Neural crest cell (in vitro differentiated cells): ENCODE results near the gene TRAPPC2. TPM values are rescaled to one million over a fixed set of nuclear protein-coding genes. Genes with fewer than 3 reads are reported as not detected.
A peak's percentile ranks its signal among the peaks of the same experiment; 100 is the strongest.

Experiments used
- DNase-seq: peaks from one replicate; pipeline ENCODE4 v3.0.0; 2021; ENCODE audit warnings: low read depth, mixed read lengths, low spot score
- H3K27ac Mint-ChIP-seq: one replicate; pipeline ENCODE4 v1.8.0; 2021; ENCODE audit warnings: mild to moderate bottlenecking, mixed read lengths; ENCODE audit not compliant: unreplicated experiment
- H3K27me3 Mint-ChIP-seq: 2 replicates; pipeline ENCODE4 v1.8.0; 2021; ENCODE audit warnings: low read depth, mild to moderate bottlenecking, mixed read lengths
- H3K36me3 Mint-ChIP-seq: 2 replicates; pipeline ENCODE4 v1.8.0; 2021; ENCODE audit warnings: low read depth, mild to moderate bottlenecking, mixed read lengths
- H3K4me1 Mint-ChIP-seq: 2 replicates; pipeline ENCODE4 v1.8.0; 2021; ENCODE audit warnings: mixed read lengths
- H3K4me3 Mint-ChIP-seq: one replicate; pipeline ENCODE4 v1.8.0; 2021; ENCODE audit warnings: mild to moderate bottlenecking, mixed read lengths
- H3K9me3 Mint-ChIP-seq: 2 replicates; pipeline ENCODE4 v1.8.0; 2021; ENCODE audit warnings: mixed read lengths
- CTCF ChIP-seq: fragments of 200-600 bp; sonication (generic); conservative IDR thresholded peaks from 2 replicates; pipeline ENCODE4 v1.5.0; 2021; ENCODE audit warnings: antibody characterized with exemption, mild to moderate bottlenecking
- total RNA-seq: library from RNA; stranded (reverse); gene quantifications from 2 replicates; pipeline ENCODE4 v1.2.1, GENCODE V29; 2021

The TRAPPC2 gene
- total RNA-seq, 1 donor from 2014 or later = 23.0 TPM

- Mint-ChIP-seq H3K36me3 (peaks cover 13% of the 10 kb centered on the region), H3K27ac (no peak overlapping the region), H3K27me3 (no peaks in the 10 kb centered on the region), H3K4me3 (no peak overlapping the region), H3K4me1 (no peaks in the 10 kb centered on the region), H3K9me3 (no peaks in the 10 kb centered on the region)
- TF ChIP-seq CTCF = no peak
- DNase-seq = no peak
These were observed 14.1 kb upstream of the TRAPPC2 start for GRCh38 chrX:13748486-13748885.

DNA sequence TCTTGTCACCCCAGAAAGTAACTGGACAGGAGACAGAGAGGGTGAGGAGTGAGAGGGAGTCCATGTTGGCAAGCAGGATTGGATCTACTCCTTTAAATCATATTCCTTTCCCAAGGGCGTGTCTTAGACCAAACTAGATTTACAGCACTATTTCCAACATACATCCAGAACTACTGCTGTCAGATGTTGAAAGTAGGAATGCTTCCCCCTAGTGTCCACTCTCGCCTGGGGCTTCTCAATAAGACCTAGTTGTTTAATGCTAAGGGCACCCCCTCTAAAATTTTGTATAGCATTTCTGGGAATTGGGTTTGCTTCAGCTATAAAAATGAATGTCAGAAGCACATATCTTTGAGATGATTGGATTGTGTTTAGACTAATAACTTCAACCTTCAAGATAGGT, 13.4 kb upstream of the TRAPPC2 start:
- Mint-ChIP-seq H3K9me3 (no peaks in the 10 kb centered on the region), H3K36me3 (peaks cover 11% of the 10 kb centered on the region), H3K4me3 (no peak overlapping the region), H3K4me1 (no peaks in the 10 kb centered on the region), H3K27me3 (no peaks in the 10 kb centered on the region), H3K27ac (no peak overlapping the region)
- TF ChIP-seq CTCF = peak; percentile 55
- DNase-seq = no peak

- Mint-ChIP-seq H3K4me3 (no peak overlapping the region), H3K36me3 (peaks cover 11% of the 10 kb centered on the region), H3K27me3 (no peaks in the 10 kb centered on the region), H3K4me1 (peaks cover 4% of the 10 kb centered on the region), H3K27ac (no peak overlapping the region), H3K9me3 (no peaks in the 10 kb centered on the region)
- TF ChIP-seq CTCF = no peak
- no peak for DNase-seq
These were observed 8.2 kb upstream of the TRAPPC2 start for GRCh38 chrX:13742397-13743176.

DNA sequence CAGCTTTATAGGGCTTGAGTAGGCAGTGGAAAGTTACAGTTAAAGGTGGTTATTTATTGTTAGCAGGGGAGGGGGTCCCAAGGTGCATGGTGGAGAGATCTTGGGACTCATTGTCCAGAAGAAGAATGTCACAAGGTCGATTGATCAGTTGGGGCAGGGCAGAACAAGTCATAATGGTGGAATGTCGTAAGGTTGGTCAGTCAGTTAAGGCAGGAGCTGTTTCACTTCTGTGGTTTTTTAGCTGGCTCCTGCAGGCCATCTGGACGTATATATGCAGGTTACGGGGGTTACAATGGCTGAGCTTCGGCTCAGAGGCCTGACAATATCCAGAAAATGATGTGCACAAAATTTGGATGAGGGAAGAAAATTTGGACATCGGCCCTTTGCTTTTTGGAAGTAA, 7.3 kb upstream of the TRAPPC2 start:
- Mint-ChIP-seq H3K27ac (no peak overlapping the region), H3K36me3 (peaks cover 8% of the 10 kb centered on the region), H3K4me1 (peaks cover 5% of the 10 kb centered on the region), H3K4me3 (no peak overlapping the region), H3K27me3 (no peaks in the 10 kb centered on the region), H3K9me3 (no peaks in the 10 kb centered on the region)
- no peak for DNase-seq
- no peak for TF ChIP-seq CTCF

GRCh38 chrX:13733506-13733905, 914 bp downstream of the TRAPPC2 start:
- no peaks in the 10 kb centered on the region for H3K27me3 Mint-ChIP-seq
- H3K9me3 Mint-ChIP-seq = peaks cover 6% of the 10 kb centered on the region
- peaks cover 22% of the 10 kb centered on the region for H3K36me3 Mint-ChIP-seq

More at GRCh38 chrX:13733506-13733905, 914 bp downstream of the TRAPPC2 start:
- no peak for DNase-seq
- no peak for TF ChIP-seq CTCF
- H3K4me3 Mint-ChIP-seq = peak overlapping the region; percentile 96
- H3K27ac Mint-ChIP-seq = peak overlapping the region; percentile 60
- H3K4me1 Mint-ChIP-seq = peaks cover 30% of the 10 kb centered on the region
